K562 (cell line): ENCODE results near the gene GSK3B. TPM values are rescaled to one million over a fixed set of nuclear protein-coding genes. Genes with fewer than 3 reads are reported as not detected.

Experiments used
- ATAC-seq: fragments of 200-7000 bp; cut with Tn5 transposase; 3 replicates; pipeline ENCODE4 v1.9.1; 2020; ENCODE audit warnings: moderate library complexity
- BruUV-seq: library from RNA; stranded (reverse); fragments of 400-500 nt; replicated peaks from 2 replicates; lab custom pipeline; 2021; lab: Mats Ljungman, UMichigan
- CTCF ChIA-PET: fragments of 300-600 bp; formaldehyde crosslinking; extraction: SDS; loops from one replicate; lab custom pipeline; 2021; ENCODE audit warnings: low intra/inter-chr PET ratio; lab: Yijun Ruan, JAX
- POLR2A ChIA-PET: fragments of 300-600, 350-650 bp; sonication (Branson Sonifier 250); formaldehyde crosslinking; extraction: SDS; loops from one replicate; lab custom pipeline; 2021; ENCODE audit warnings: antibody characterized with exemption, inconsistent platforms; lab: Yijun Ruan, JAX
- DNase-seq, 4 experiments: peaks; one replicate each; pipeline versions ENCODE4 v3.0.0 to v3.0.0-alpha.2; 2011 to 2018; ENCODE audit warnings: low spot score in 3 of 4, mixed read lengths in 3 of 4; ENCODE audit errors: extremely low read depth in 1 of 4
- FAIRE-seq: peaks from 2 replicates; lab custom pipeline; 2011; peaks lifted over from hg19 to GRCh38; lab: Jason Lieb, UNC
- H2AFZ ChIP-seq: 2 replicates; pipeline ENCODE4 v1.6.0; 2011; ENCODE audit warnings: low read depth, low read length, control low read depth, inconsistent platforms
- H3K27ac ChIP-seq: fragments of 200-600 bp; 3 replicates; pipeline ENCODE4 v1.8.0; 2011; ENCODE audit warnings: low read depth, mild to moderate bottlenecking, control low read depth, inconsistent platforms, low read length, moderate library complexity, mixed read lengths; ENCODE audit errors: extremely low read depth
- H3K27me3 ChIP-seq, 2 experiments: fragments of 300-600 bp in 1 of 2; 2 replicates in 1 of 2; 3 replicates in 1 of 2; pipeline versions ENCODE4 v1.6.0 to v1.8.0; 2011; ENCODE audit warnings: inconsistent platforms in 2 of 2, low read length in 2 of 2, mild to moderate bottlenecking in 1 of 2, mixed read lengths in 1 of 2, moderate library complexity in 1 of 2; ENCODE audit not compliant: control insufficient read depth in 2 of 2, insufficient read depth in 2 of 2
- H3K36me3 ChIP-seq: fragments of 300-600 bp; 3 replicates; pipeline ENCODE4 v1.8.0; 2011; ENCODE audit warnings: mild to moderate bottlenecking, low read length, inconsistent platforms; ENCODE audit not compliant: control insufficient read depth, insufficient read depth
- H3K4me1 ChIP-seq, 2 experiments: fragments of 200-600 bp in 1 of 2; replicated peaks in 1 of 2; 2 replicates in 1 of 2; 3 replicates in 1 of 2; pipeline versions ENCODE4 v1.5.1 to v1.8.0; 2011; ENCODE audit warnings: inconsistent platforms in 2 of 2, low read length in 2 of 2, mild to moderate bottlenecking in 1 of 2, mixed read lengths in 1 of 2, moderate library complexity in 1 of 2; ENCODE audit not compliant: control insufficient read depth in 2 of 2, insufficient read depth in 2 of 2
- H3K4me2 ChIP-seq: 2 replicates; pipeline ENCODE4 v1.6.1; 2011; ENCODE audit warnings: low read length, control low read depth, inconsistent platforms, mixed read lengths; ENCODE audit not compliant: insufficient read depth
- H3K4me3 ChIP-seq: fragments of 200-600 bp; sonication (generic), shearing (Covaris generic); 2 replicates; pipeline ENCODE4 v1.5.1; 2016; ENCODE audit warnings: control low read depth, inconsistent platforms
- H3K79me2 ChIP-seq: fragments of 200-600 bp; 3 replicates; pipeline ENCODE4 v1.8.0; 2011; ENCODE audit warnings: low read length, inconsistent platforms; ENCODE audit not compliant: control insufficient read depth, insufficient read depth
- H3K9ac ChIP-seq, 2 experiments: 2 replicates each; pipeline versions ENCODE4 v1.6.0 to v1.6.1; 2011; ENCODE audit warnings: low read depth in 2 of 2, low read length in 2 of 2, control low read depth in 1 of 2, inconsistent platforms in 1 of 2, mild to moderate bottlenecking in 1 of 2, mixed read lengths in 1 of 2; ENCODE audit not compliant: insufficient read depth in 1 of 2
- H3K9me1 ChIP-seq: one replicate; pipeline ENCODE4 v1.6.0; 2011; ENCODE audit warnings: inconsistent platforms, mild to moderate bottlenecking, low read length, moderate library complexity; ENCODE audit not compliant: control insufficient read depth, insufficient read depth
- H3K9me3 ChIP-seq: replicated peaks from 2 replicates; pipeline ENCODE4 v1.5.1; 2011; ENCODE audit warnings: low read depth, low read length, inconsistent platforms; ENCODE audit not compliant: control insufficient read depth, insufficient read depth
- H4K20me1 ChIP-seq: replicated peaks from 2 replicates; pipeline ENCODE4 v1.6.1; 2011; ENCODE audit warnings: low read length, inconsistent platforms, mixed read lengths; ENCODE audit not compliant: control insufficient read depth, insufficient read depth
- WGBS: fragments of 100-300 bp; shearing (Covaris generic); methylation state at CpG from one replicate; pipeline ENCODE4 v1.1.6; 2016; ENCODE audit warnings: low coverage, mixed read lengths; ENCODE audit not compliant: insufficient coverage; ENCODE audit errors: missing lambda C conversion rate; 5-methylcytosine and 5-hydroxymethylcytosine counted together
- in situ Hi-C: fragments of 300-500 bp; cut with MboI; formaldehyde crosslinking; loops from 4 replicates; pipeline ENCODE4 v1.15.0; 2018; ENCODE audit warnings: inconsistent platforms, mixed read lengths
- intact Hi-C: fragments of 100-400 bp; cut with micrococcal nuclease; formaldehyde crosslinking; loops from 2 replicates; pipeline ENCODE4 v1.14.2; 2022
- polyA plus RNA-seq, 8 experiments: library from polyadenylated mRNA; depleted of rRNA in 4 of 8; stranded (reverse) in 5 of 8; unstranded in 3 of 8; fragments of >200 nt; fragmentation: Nextera tagmentation in 2 of 8; fragmentation: Illumina TruSeq in 1 of 8; extraction: Ambion mirVana in 2 of 8; extraction: Trizol in 1 of 8; gene quantifications; 2 replicates each; pipeline versions ENCODE4 v1.2.1 to v1.2.3, GENCODE V29; 2011 to 2014; ENCODE audit warnings: inconsistent platforms in 1 of 8, missing spikeins in 1 of 8
- total RNA-seq, 7 experiments: library from RNA; depleted of rRNA in 6 of 7; stranded (reverse); fragments of >200 nt in 6 of 7; fragmentation: Illumina TruSeq in 2 of 7; extraction: Trizol in 2 of 7; gene quantifications; 2 replicates each; pipeline versions ENCODE4 v1.2.1 to v1.2.3, GENCODE V29; 2011 to 2021; ENCODE audit warnings: low replicate concordance in 1 of 7
- TF ChIP-seq, protein P1 (sequence below): fragments of 450-650 bp; IDR thresholded peaks from 2 replicates; pipeline ENCODE4 v1.7.0; 2016; ENCODE audit warnings: borderline replicate concordance

GSK3B gene
- total and polyA plus RNA-seq, 9 of the 15 experiments (the other 6 are each of a cell fraction or from before 2014, with no cell fraction given) = 4.7 to 25.0 (median 18.7) TPM

- no peaks in the 10 kb centered on the region for H3K9me1 ChIP-seq
These were observed 195.6 kb downstream of the GSK3B start for GRCh38 chr3:119898478-119899191.

More at GRCh38 chr3:119898478-119899191, 195.6 kb downstream of the GSK3B start:
- WGBS = 96% methylated on average over 6 of the region's 6 CpGs
- H3K27me3 ChIP-seq = no peaks in the 10 kb centered on the region
- H3K9me3 ChIP-seq = no peaks in the 10 kb centered on the region
- CTCF ChIA-PET = no interaction called here
- H3K9ac ChIP-seq = no peak overlapping the region
- H2AFZ ChIP-seq = no peak overlapping the region
- no peaks in the 10 kb centered on the region for H4K20me1 ChIP-seq
- no TSS peak for BruUV-seq
- in situ Hi-C loops = loop anchor here (25.0 kb wide), 1 partner anchor 539 kb away; no protein-coding TSS in a partner anchor
- DNase-seq (no peak), FAIRE-seq (no peak), ATAC-seq (no peak)
- intact Hi-C loops = loop anchor here (10.0 kb wide), 1 partner anchor 516 kb away; no protein-coding TSS in a partner anchor
- POLR2A ChIA-PET = interaction anchor here (0.6 kb wide), 1 partner anchor 168 kb away, joined by 3 read pairs; no protein-coding TSS in a partner anchor
- no peak overlapping the region for H3K4me3 ChIP-seq
- peaks cover 5% of the 10 kb centered on the region; the same call in 1 of the 3 replicates for H3K36me3 ChIP-seq
- no peak overlapping the region for H3K27ac ChIP-seq
- H3K4me1 ChIP-seq = no peaks in the 10 kb centered on the region
- H3K4me2 ChIP-seq = no peak overlapping the region
- TF ChIP-seq, protein P1, sequence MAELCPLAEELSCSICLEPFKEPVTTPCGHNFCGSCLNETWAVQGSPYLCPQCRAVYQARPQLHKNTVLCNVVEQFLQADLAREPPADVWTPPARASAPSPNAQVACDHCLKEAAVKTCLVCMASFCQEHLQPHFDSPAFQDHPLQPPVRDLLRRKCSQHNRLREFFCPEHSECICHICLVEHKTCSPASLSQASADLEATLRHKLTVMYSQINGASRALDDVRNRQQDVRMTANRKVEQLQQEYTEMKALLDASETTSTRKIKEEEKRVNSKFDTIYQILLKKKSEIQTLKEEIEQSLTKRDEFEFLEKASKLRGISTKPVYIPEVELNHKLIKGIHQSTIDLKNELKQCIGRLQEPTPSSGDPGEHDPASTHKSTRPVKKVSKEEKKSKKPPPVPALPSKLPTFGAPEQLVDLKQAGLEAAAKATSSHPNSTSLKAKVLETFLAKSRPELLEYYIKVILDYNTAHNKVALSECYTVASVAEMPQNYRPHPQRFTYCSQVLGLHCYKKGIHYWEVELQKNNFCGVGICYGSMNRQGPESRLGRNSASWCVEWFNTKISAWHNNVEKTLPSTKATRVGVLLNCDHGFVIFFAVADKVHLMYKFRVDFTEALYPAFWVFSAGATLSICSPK = no peak
- no peaks in the 10 kb centered on the region for H3K79me2 ChIP-seq
